Measurements from ENCODE around the gene RABGGTA.

- TF ChIP-seq, protein P1, sequence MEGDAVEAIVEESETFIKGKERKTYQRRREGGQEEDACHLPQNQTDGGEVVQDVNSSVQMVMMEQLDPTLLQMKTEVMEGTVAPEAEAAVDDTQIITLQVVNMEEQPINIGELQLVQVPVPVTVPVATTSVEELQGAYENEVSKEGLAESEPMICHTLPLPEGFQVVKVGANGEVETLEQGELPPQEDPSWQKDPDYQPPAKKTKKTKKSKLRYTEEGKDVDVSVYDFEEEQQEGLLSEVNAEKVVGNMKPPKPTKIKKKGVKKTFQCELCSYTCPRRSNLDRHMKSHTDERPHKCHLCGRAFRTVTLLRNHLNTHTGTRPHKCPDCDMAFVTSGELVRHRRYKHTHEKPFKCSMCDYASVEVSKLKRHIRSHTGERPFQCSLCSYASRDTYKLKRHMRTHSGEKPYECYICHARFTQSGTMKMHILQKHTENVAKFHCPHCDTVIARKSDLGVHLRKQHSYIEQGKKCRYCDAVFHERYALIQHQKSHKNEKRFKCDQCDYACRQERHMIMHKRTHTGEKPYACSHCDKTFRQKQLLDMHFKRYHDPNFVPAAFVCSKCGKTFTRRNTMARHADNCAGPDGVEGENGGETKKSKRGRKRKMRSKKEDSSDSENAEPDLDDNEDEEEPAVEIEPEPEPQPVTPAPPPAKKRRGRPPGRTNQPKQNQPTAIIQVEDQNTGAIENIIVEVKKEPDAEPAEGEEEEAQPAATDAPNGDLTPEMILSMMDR (IDR thresholded peaks at IDR 0.05) = no peak
- TF ChIP-seq POLR2A (IDR thresholded peaks at IDR 0.05) (no peak), EP300 (IDR thresholded peaks at IDR 0.05) (no peak)
Measured at GRCh38 chr14:24272467-24272866, 1.1 kb upstream of the RABGGTA start.

Measured in ovary (tissue), 3 donors.